ENCODE measurements around the gene EPN1. TPM values are rescaled to one million over a fixed set of nuclear protein-coding genes. Genes with fewer than 3 reads are reported as not detected.

The EPN1 gene
- total and polyA plus RNA-seq, 2 experiments from 2014 or later = 48.8 to 82.2 TPM

GRCh38 chr19:55694656-55695491 lies 19.8 kb downstream of the EPN1 start:
- 87 to 90% methylated on average over 25 to 26 of the region's 37 CpGs for WGBS, 2 experiments (ENCODE audit: low coverage in 1 of 2, low lambda C conversion rate in 2 of 2, missing lambda C conversion rate in 2 of 2)
- H3K9ac ChIP-seq = no peak overlapping the region
- H4K20me1 ChIP-seq (ENCODE audit: insufficient read depth) = no peaks in the 10 kb centered on the region
- H3K9me2 ChIP-seq (ENCODE audit: insufficient read depth) = no peaks in the 10 kb centered on the region
- no peak overlapping the region for H3K4me3 ChIP-seq
- no peaks in the 10 kb centered on the region for H3K79me2 ChIP-seq (ENCODE audit: insufficient read depth)
- no peak overlapping the region for H2AFZ ChIP-seq
- DNase-seq = no peak
- no peaks in the 10 kb centered on the region for H3K27me3 ChIP-seq (replicated peaks; ENCODE audit: insufficient read depth)
- H3K36me3 ChIP-seq (ENCODE audit: low read depth) = peaks cover 3% of the 10 kb centered on the region; the same call in 1 of the 2 replicates
- in situ Hi-C loops (cut with MboI) = no loop called here
- no peaks in the 10 kb centered on the region for H3F3A ChIP-seq (ENCODE audit: insufficient read depth)
- H3K4me2 ChIP-seq (ENCODE audit: unreplicated experiment) = no peak overlapping the region
- H3K27ac ChIP-seq = no peak overlapping the region
- H3K4me1 ChIP-seq (ENCODE audit: insufficient read depth) = no peaks in the 10 kb centered on the region
- H3K9me3 ChIP-seq (ENCODE audit: low read depth) = no peaks in the 10 kb centered on the region
- TF ChIP-seq EZH2phosphoT487 (IDR thresholded peaks at IDR 0.05; ENCODE audit: insufficient read depth, low read depth) (no peak), EZH2 (IDR thresholded peaks at IDR 0.05; ENCODE audit: insufficient read depth, poor library complexity, severe bottlenecking) (no peak)

GRCh38 chr19:55695511-55696290 lies 20.7 kb downstream of the EPN1 start:
- Histone ChIP-seq H3K4me2 (ENCODE audit: unreplicated experiment) (no peak overlapping the region), H4K20me1 (ENCODE audit: insufficient read depth) (no peaks in the 10 kb centered on the region), H3K4me1 (ENCODE audit: insufficient read depth) (no peaks in the 10 kb centered on the region), H3K4me3 (no peak overlapping the region), H3K9ac (no peak overlapping the region), H3K9me3 (ENCODE audit: low read depth) (no peaks in the 10 kb centered on the region), H3K79me2 (ENCODE audit: insufficient read depth) (no peaks in the 10 kb centered on the region), H3K9me2 (ENCODE audit: insufficient read depth) (no peaks in the 10 kb centered on the region), H3K27ac (no peak overlapping the region), H2AFZ (no peak overlapping the region), H3F3A (ENCODE audit: insufficient read depth) (no peaks in the 10 kb centered on the region), H3K36me3 (ENCODE audit: low read depth) (peaks cover 3% of the 10 kb centered on the region; the same call in 1 of the 2 replicates), H3K27me3 (replicated peaks; ENCODE audit: insufficient read depth) (no peaks in the 10 kb centered on the region)
- TF ChIP-seq EZH2 (IDR thresholded peaks at IDR 0.05; ENCODE audit: insufficient read depth, poor library complexity, severe bottlenecking) (no peak), EZH2phosphoT487 (IDR thresholded peaks at IDR 0.05; ENCODE audit: insufficient read depth, low read depth) (no peak)
- WGBS, 2 experiments (ENCODE audit: low coverage in 1 of 2, low lambda C conversion rate in 2 of 2, missing lambda C conversion rate in 2 of 2) = 90 to 91% methylated on average over 20 to 23 of the region's 23 CpGs
- in situ Hi-C loops (cut with MboI) = no loop called here
- DNase-seq = no peak

- no peak for DNase-seq
- no peaks in the 10 kb centered on the region for H3K4me1 ChIP-seq (ENCODE audit: insufficient read depth)
- H3K4me2 ChIP-seq (ENCODE audit: unreplicated experiment) = no peak overlapping the region
- no peaks in the 10 kb centered on the region for H4K20me1 ChIP-seq (ENCODE audit: insufficient read depth)
- TF ChIP-seq EZH2 (IDR thresholded peaks at IDR 0.05; ENCODE audit: insufficient read depth, poor library complexity, severe bottlenecking) (no peak), EZH2phosphoT487 (IDR thresholded peaks at IDR 0.05; ENCODE audit: insufficient read depth, low read depth) (no peak)
- no peaks in the 10 kb centered on the region for H3K9me3 ChIP-seq (ENCODE audit: low read depth)
- H3K79me2 ChIP-seq (ENCODE audit: insufficient read depth) = no peaks in the 10 kb centered on the region
- no peaks in the 10 kb centered on the region for H3F3A ChIP-seq (ENCODE audit: insufficient read depth)
- no peak overlapping the region for H3K27ac ChIP-seq
- no peaks in the 10 kb centered on the region for H3K27me3 ChIP-seq (replicated peaks; ENCODE audit: insufficient read depth)
- no peak overlapping the region for H3K9ac ChIP-seq
- peaks cover 3% of the 10 kb centered on the region; the same call in 1 of the 2 replicates for H3K36me3 ChIP-seq (ENCODE audit: low read depth)
- H3K9me2 ChIP-seq (ENCODE audit: insufficient read depth) = no peaks in the 10 kb centered on the region
- no peak overlapping the region for H2AFZ ChIP-seq
- in situ Hi-C loops (cut with MboI) = no loop called here
- H3K4me3 ChIP-seq = no peak overlapping the region
- WGBS, 2 experiments (ENCODE audit: low coverage in 1 of 2, low lambda C conversion rate in 2 of 2, missing lambda C conversion rate in 2 of 2) = 89 to 91% methylated on average over 20 of the region's 20 CpGs
These were observed 21.5 kb downstream of the EPN1 start for GRCh38 chr19:55696301-55697068.

- TF ChIP-seq EZH2phosphoT487 (IDR thresholded peaks at IDR 0.05; ENCODE audit: insufficient read depth, low read depth) = no peak
- no peak for TF ChIP-seq EZH2 (IDR thresholded peaks at IDR 0.05; ENCODE audit: insufficient read depth, poor library complexity, severe bottlenecking)
- Histone ChIP-seq H4K20me1 (ENCODE audit: insufficient read depth) (no peaks in the 10 kb centered on the region), H3K27me3 (replicated peaks; ENCODE audit: insufficient read depth) (no peaks in the 10 kb centered on the region), H3K27ac (no peak overlapping the region), H2AFZ (no peak overlapping the region), H3K9me3 (ENCODE audit: low read depth) (no peaks in the 10 kb centered on the region), H3K9ac (no peak overlapping the region), H3K4me1 (ENCODE audit: insufficient read depth) (no peaks in the 10 kb centered on the region), H3K79me2 (ENCODE audit: insufficient read depth) (no peaks in the 10 kb centered on the region), H3F3A (ENCODE audit: insufficient read depth) (no peaks in the 10 kb centered on the region), H3K9me2 (ENCODE audit: insufficient read depth) (no peaks in the 10 kb centered on the region), H3K4me2 (ENCODE audit: unreplicated experiment) (no peak overlapping the region), H3K36me3 (ENCODE audit: low read depth) (peaks cover 3% of the 10 kb centered on the region; the same call in 1 of the 2 replicates), H3K4me3 (no peak overlapping the region)
- 80 to 84% methylated on average over 12 of the region's 12 CpGs for WGBS, 2 experiments (ENCODE audit: low coverage in 1 of 2, low lambda C conversion rate in 2 of 2, missing lambda C conversion rate in 2 of 2)
- in situ Hi-C loops (cut with MboI) = no loop called here
- DNase-seq = no peak
These were observed 22.0 kb downstream of the EPN1 start for GRCh38 chr19:55697069-55697440.

All from GM23248 (cell line).